K562 (cell line): ENCODE measurements around the gene PRDM16. TPM values are rescaled to one million over a fixed set of nuclear protein-coding genes. Genes with fewer than 3 reads are reported as not detected.
A peak's percentile ranks its signal among the peaks of the same experiment; 100 is the strongest.

Experiments
- ATAC-seq: fragments of 200-7000 bp; cut with Tn5 transposase; 3 replicates; pipeline ENCODE4 v1.9.1; 2020; ENCODE audit warnings: moderate library complexity
- BruUV-seq: library from RNA; stranded (reverse); fragments of 400-500 nt; replicated peaks from 2 replicates; lab custom pipeline; 2021; lab: Mats Ljungman, UMichigan
- CTCF ChIA-PET: fragments of 300-600 bp; formaldehyde crosslinking; extraction: SDS; loops from one replicate; lab custom pipeline; 2021; ENCODE audit warnings: low intra/inter-chr PET ratio; lab: Yijun Ruan, JAX
- POLR2A ChIA-PET: fragments of 300-600, 350-650 bp; sonication (Branson Sonifier 250); formaldehyde crosslinking; extraction: SDS; loops from one replicate; lab custom pipeline; 2021; ENCODE audit warnings: antibody characterized with exemption, inconsistent platforms; lab: Yijun Ruan, JAX
- DNase-seq, 4 experiments: peaks; one replicate each; pipeline versions ENCODE4 v3.0.0 to v3.0.0-alpha.2; 2011 to 2018; ENCODE audit warnings: low spot score in 3 of 4, mixed read lengths in 3 of 4; ENCODE audit errors: extremely low read depth in 1 of 4
- FAIRE-seq: peaks from 2 replicates; lab custom pipeline; 2011; peaks lifted over from hg19 to GRCh38; lab: Jason Lieb, UNC
- H2AFZ ChIP-seq: 2 replicates; pipeline ENCODE4 v1.6.0; 2011; ENCODE audit warnings: low read depth, low read length, control low read depth, inconsistent platforms
- H3K27ac ChIP-seq: fragments of 200-600 bp; 3 replicates; pipeline ENCODE4 v1.8.0; 2011; ENCODE audit warnings: low read depth, mild to moderate bottlenecking, control low read depth, inconsistent platforms, low read length, moderate library complexity, mixed read lengths; ENCODE audit errors: extremely low read depth
- H3K27me3 ChIP-seq, 2 experiments: fragments of 300-600 bp in 1 of 2; 2 replicates in 1 of 2; 3 replicates in 1 of 2; pipeline versions ENCODE4 v1.6.0 to v1.8.0; 2011; ENCODE audit warnings: inconsistent platforms in 2 of 2, low read length in 2 of 2, mild to moderate bottlenecking in 1 of 2, mixed read lengths in 1 of 2, moderate library complexity in 1 of 2; ENCODE audit not compliant: control insufficient read depth in 2 of 2, insufficient read depth in 2 of 2
- H3K36me3 ChIP-seq: fragments of 300-600 bp; 3 replicates; pipeline ENCODE4 v1.8.0; 2011; ENCODE audit warnings: mild to moderate bottlenecking, low read length, inconsistent platforms; ENCODE audit not compliant: control insufficient read depth, insufficient read depth
- H3K4me1 ChIP-seq, 2 experiments: fragments of 200-600 bp in 1 of 2; replicated peaks in 1 of 2; 2 replicates in 1 of 2; 3 replicates in 1 of 2; pipeline versions ENCODE4 v1.5.1 to v1.8.0; 2011; ENCODE audit warnings: inconsistent platforms in 2 of 2, low read length in 2 of 2, mild to moderate bottlenecking in 1 of 2, mixed read lengths in 1 of 2, moderate library complexity in 1 of 2; ENCODE audit not compliant: control insufficient read depth in 2 of 2, insufficient read depth in 2 of 2
- H3K4me2 ChIP-seq: 2 replicates; pipeline ENCODE4 v1.6.1; 2011; ENCODE audit warnings: low read length, control low read depth, inconsistent platforms, mixed read lengths; ENCODE audit not compliant: insufficient read depth
- H3K4me3 ChIP-seq: fragments of 200-600 bp; sonication (generic), shearing (Covaris generic); 2 replicates; pipeline ENCODE4 v1.5.1; 2016; ENCODE audit warnings: control low read depth, inconsistent platforms
- H3K79me2 ChIP-seq: fragments of 200-600 bp; 3 replicates; pipeline ENCODE4 v1.8.0; 2011; ENCODE audit warnings: low read length, inconsistent platforms; ENCODE audit not compliant: control insufficient read depth, insufficient read depth
- H3K9ac ChIP-seq, 2 experiments: 2 replicates each; pipeline versions ENCODE4 v1.6.0 to v1.6.1; 2011; ENCODE audit warnings: low read depth in 2 of 2, low read length in 2 of 2, control low read depth in 1 of 2, inconsistent platforms in 1 of 2, mild to moderate bottlenecking in 1 of 2, mixed read lengths in 1 of 2; ENCODE audit not compliant: insufficient read depth in 1 of 2
- H3K9me1 ChIP-seq: one replicate; pipeline ENCODE4 v1.6.0; 2011; ENCODE audit warnings: inconsistent platforms, mild to moderate bottlenecking, low read length, moderate library complexity; ENCODE audit not compliant: control insufficient read depth, insufficient read depth
- H3K9me3 ChIP-seq: replicated peaks from 2 replicates; pipeline ENCODE4 v1.5.1; 2011; ENCODE audit warnings: low read depth, low read length, inconsistent platforms; ENCODE audit not compliant: control insufficient read depth, insufficient read depth
- H4K20me1 ChIP-seq: replicated peaks from 2 replicates; pipeline ENCODE4 v1.6.1; 2011; ENCODE audit warnings: low read length, inconsistent platforms, mixed read lengths; ENCODE audit not compliant: control insufficient read depth, insufficient read depth
- FOXK1 ChIP-seq: sonication (generic); formaldehyde crosslinking; IDR thresholded peaks from 2 replicates; pipeline ENCODE4 v1.8.0; 2022; ENCODE audit warnings: missing genetic modification reagents, mild to moderate bottlenecking, borderline replicate concordance
- WGBS: fragments of 100-300 bp; shearing (Covaris generic); methylation state at CpG from one replicate; pipeline ENCODE4 v1.1.6; 2016; ENCODE audit warnings: low coverage, mixed read lengths; ENCODE audit not compliant: insufficient coverage; ENCODE audit errors: missing lambda C conversion rate; 5-methylcytosine and 5-hydroxymethylcytosine counted together
- in situ Hi-C: fragments of 300-500 bp; cut with MboI; formaldehyde crosslinking; loops from 4 replicates; pipeline ENCODE4 v1.15.0; 2018; ENCODE audit warnings: inconsistent platforms, mixed read lengths
- intact Hi-C: fragments of 100-400 bp; cut with micrococcal nuclease; formaldehyde crosslinking; loops from 2 replicates; pipeline ENCODE4 v1.14.2; 2022
- polyA plus RNA-seq, 8 experiments: library from polyadenylated mRNA; depleted of rRNA in 4 of 8; stranded (reverse) in 5 of 8; unstranded in 3 of 8; fragments of >200 nt; fragmentation: Nextera tagmentation in 2 of 8; fragmentation: Illumina TruSeq in 1 of 8; extraction: Ambion mirVana in 2 of 8; extraction: Trizol in 1 of 8; gene quantifications; 2 replicates each; pipeline versions ENCODE4 v1.2.1 to v1.2.3, GENCODE V29; 2011 to 2014; ENCODE audit warnings: inconsistent platforms in 1 of 8, missing spikeins in 1 of 8
- total RNA-seq, 7 experiments: library from RNA; depleted of rRNA in 6 of 7; stranded (reverse); fragments of >200 nt in 6 of 7; fragmentation: Illumina TruSeq in 2 of 7; extraction: Trizol in 2 of 7; gene quantifications; 2 replicates each; pipeline versions ENCODE4 v1.2.1 to v1.2.3, GENCODE V29; 2011 to 2021; ENCODE audit warnings: low replicate concordance in 1 of 7
- TF ChIP-seq, protein P1 (sequence below), 2 experiments: fragments of 450-650 bp in 1 of 2; sonication (generic) in 1 of 2; formaldehyde crosslinking in 1 of 2; IDR thresholded peaks in 1 of 2; conservative IDR thresholded peaks in 1 of 2; 2 replicates each; pipeline versions ENCODE4 v1.6.1 to v1.8.1; 2016 to 2023; ENCODE audit warnings: mild to moderate bottlenecking in 2 of 2, moderate library complexity in 2 of 2, inconsistent platforms in 1 of 2, missing genetic modification reagents in 1 of 2

Gene PRDM16
- total and polyA plus RNA-seq, 9 of the 15 experiments (the other 6 are each of a cell fraction or from before 2014, with no cell fraction given) = 0.10 to 0.27 TPM; not detected in 7

DNA sequence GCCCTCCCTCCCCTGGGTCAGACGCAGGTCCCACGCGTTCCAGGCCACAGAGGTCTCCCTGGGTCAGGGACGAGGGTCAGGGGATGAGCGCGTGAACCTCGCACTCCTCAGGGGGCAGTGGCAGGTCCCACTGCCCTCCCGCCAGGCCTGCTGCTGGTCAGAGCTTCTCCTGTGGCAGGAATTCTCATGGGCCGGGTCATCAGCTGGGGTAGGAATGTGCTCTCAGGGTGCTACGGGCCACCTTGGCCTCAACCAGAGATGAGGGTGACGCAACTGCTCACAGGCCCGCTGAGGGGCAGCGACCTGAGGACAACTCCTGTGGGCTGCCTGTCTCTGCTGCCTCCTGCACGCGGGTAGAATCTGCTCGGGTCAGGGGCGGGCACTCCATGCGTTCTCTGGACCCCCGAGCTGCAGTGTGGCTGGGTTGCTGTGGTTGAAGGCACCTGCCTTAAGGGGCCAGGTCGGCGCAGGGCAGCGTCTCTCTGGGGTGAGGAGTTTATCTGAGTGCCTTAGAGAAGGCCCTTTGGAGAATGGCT, 128.8 kb downstream of the PRDM16 start:
- POLR2A ChIA-PET = interaction anchor here (0.8 kb wide), 1 partner anchor 128 kb away, joined by 3 read pairs; no protein-coding TSS in a partner anchor
- no TSS peak for BruUV-seq
- H3K9ac ChIP-seq = no peak overlapping the region
- TF ChIP-seq, protein P1, sequence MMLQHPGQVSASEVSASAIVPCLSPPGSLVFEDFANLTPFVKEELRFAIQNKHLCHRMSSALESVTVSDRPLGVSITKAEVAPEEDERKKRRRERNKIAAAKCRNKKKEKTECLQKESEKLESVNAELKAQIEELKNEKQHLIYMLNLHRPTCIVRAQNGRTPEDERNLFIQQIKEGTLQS (IDR thresholded peaks at IDR 0.05) = peak; percentile 28; the same call in 1 of the 2 replicates
- TF ChIP-seq, protein P1 (CRISPR knock-in tag; conservative IDR thresholded peaks at IDR 0.05) = no peak
- no peak for TF ChIP-seq FOXK1 (CRISPR knock-in tag)
- TF ChIP-seq, all 486 proteins: peak for 1
- in situ Hi-C loops = no loop called here
- peaks cover 21 to 93% of the 10 kb centered on the region in 2 experiments for H3K27me3 ChIP-seq
- no peaks in the 10 kb centered on the region; a peak in 1 of 5 replicates for H3K4me1 ChIP-seq
- intact Hi-C loops = no loop called here
- H3K9me3 ChIP-seq = no peaks in the 10 kb centered on the region
- FAIRE-seq = no peak
- no peak for DNase-seq
- H4K20me1 ChIP-seq = no peaks in the 10 kb centered on the region
- H3K36me3 ChIP-seq = no peaks in the 10 kb centered on the region
- no peaks in the 10 kb centered on the region for H3K9me1 ChIP-seq
- no peak overlapping the region for H3K4me3 ChIP-seq
- 1% methylated on average over 19 of the region's 22 CpGs for WGBS
- H3K27ac ChIP-seq = no peak overlapping the region
- ATAC-seq = no peak
- CTCF ChIA-PET = no interaction called here
- no peaks in the 10 kb centered on the region for H3K79me2 ChIP-seq
- no peak overlapping the region for H3K4me2 ChIP-seq
- no peak overlapping the region for H2AFZ ChIP-seq
